ENCODE measurements around the gene RBM39.

DNA sequence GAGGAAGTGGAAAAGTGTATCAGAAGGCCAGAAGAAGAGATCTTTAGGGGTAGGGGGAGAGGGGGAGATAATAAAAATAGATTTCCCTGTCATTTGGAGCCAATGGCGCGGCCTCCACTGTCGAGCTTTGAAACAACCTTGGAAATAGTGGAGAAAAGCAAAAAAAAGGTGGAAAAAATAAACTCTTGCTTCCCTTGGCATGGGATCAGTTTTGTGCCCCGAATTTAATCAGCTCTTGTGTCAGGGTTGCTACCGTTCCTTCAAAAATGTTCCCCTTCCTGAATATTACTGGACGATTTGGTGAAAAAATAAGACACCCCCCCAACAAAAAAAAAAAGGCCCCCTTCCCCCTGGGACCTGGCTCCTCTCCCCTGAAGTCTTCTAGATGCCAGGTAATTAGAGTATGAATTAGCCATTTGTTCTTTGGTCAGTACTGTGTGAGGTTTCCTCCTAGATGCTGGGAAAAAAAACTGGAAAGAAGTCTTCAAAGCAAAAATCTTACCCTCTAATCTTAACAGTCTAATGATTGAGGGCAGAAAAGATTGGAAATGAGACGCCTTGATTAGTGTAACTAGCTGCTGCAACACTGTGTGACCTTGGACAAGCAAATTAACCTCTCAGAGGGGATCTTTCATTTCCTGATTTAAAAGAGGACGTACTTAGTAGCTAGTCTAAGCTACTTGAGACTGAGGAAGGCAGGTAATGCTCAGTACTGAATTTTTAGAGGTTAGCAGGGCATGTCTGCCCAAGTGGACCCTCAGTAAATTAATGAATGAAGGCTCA lies 872 bp upstream of the RBM39 start:
- TF ChIP-seq TAF1 (IDR thresholded peaks at IDR 0.05; ENCODE audit: borderline replicate concordance, insufficient read depth, low read length) (peak; percentile 30; the same call in 1 of the 2 replicates), POLR2AphosphoS5 (IDR thresholded peaks at IDR 0.05; ENCODE audit: low read depth, low read length) (0 out of 2 replicates have a peak, but pooled peaks have one; percentile 44), SIN3A (IDR thresholded peaks at IDR 0.05; ENCODE audit: borderline replicate concordance, insufficient read depth, low read length) (0 out of 2 replicates have a peak, but pooled peaks have one; percentile 23)
- TF ChIP-seq, protein P1, sequence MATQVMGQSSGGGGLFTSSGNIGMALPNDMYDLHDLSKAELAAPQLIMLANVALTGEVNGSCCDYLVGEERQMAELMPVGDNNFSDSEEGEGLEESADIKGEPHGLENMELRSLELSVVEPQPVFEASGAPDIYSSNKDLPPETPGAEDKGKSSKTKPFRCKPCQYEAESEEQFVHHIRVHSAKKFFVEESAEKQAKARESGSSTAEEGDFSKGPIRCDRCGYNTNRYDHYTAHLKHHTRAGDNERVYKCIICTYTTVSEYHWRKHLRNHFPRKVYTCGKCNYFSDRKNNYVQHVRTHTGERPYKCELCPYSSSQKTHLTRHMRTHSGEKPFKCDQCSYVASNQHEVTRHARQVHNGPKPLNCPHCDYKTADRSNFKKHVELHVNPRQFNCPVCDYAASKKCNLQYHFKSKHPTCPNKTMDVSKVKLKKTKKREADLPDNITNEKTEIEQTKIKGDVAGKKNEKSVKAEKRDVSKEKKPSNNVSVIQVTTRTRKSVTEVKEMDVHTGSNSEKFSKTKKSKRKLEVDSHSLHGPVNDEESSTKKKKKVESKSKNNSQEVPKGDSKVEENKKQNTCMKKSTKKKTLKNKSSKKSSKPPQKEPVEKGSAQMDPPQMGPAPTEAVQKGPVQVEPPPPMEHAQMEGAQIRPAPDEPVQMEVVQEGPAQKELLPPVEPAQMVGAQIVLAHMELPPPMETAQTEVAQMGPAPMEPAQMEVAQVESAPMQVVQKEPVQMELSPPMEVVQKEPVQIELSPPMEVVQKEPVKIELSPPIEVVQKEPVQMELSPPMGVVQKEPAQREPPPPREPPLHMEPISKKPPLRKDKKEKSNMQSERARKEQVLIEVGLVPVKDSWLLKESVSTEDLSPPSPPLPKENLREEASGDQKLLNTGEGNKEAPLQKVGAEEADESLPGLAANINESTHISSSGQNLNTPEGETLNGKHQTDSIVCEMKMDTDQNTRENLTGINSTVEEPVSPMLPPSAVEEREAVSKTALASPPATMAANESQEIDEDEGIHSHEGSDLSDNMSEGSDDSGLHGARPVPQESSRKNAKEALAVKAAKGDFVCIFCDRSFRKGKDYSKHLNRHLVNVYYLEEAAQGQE (IDR thresholded peaks at IDR 0.05; ENCODE audit: insufficient read depth in 1 of 2, low read depth in 2 of 2, low read length in 2 of 2), result no peak; a peak in 1 of 4 replicates

Measured in PFSK-1 (cell line).